A204.1 (cell line): ENCODE data around the gene IVL.

Experiments used
- FAIRE-seq: peaks from 2 replicates; lab custom pipeline; 2012; peaks lifted over from hg19 to GRCh38; lab: Jason Lieb, UNC

Gene IVL

DNA sequence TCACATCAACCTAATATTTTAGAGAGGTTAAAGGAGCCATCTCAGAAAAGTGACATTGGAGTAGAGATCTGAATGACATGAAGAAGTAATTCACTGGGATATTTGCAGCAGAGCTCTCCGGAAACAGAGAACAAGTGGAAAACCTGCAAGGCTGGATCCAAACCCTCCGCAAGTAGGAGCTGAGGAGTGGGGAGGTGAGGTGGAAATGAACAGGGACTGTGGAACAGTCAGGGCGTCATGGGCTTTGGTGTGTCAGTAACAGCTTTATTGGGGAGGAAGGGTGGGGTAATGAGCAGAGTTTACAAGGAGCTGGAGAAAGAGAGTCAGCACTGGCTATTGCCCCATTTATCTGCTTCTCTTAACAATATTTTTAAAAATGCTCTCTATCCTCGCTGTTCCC, 9.3 kb upstream of the IVL start:
- FAIRE-seq, result no peak

DNA sequence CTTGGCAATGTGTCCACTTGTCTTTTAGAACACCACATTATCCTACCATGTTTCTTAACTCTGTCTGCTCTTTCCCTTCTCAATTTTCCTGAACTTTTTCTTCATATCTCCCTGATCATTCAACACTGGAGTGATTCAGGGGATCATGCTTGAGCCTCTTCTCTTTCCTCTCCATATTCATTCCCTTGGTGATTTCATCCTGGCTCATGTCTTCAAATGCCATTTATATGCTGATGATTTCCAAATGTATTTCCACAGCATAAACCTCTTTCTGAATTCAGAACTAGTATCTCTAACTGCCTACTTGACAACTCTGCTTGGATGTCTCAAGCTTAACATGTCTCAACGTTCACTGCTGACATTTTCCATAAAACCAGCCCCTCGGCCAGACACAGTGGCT, 8.5 kb upstream of the IVL start:
- no peak for FAIRE-seq

DNA sequence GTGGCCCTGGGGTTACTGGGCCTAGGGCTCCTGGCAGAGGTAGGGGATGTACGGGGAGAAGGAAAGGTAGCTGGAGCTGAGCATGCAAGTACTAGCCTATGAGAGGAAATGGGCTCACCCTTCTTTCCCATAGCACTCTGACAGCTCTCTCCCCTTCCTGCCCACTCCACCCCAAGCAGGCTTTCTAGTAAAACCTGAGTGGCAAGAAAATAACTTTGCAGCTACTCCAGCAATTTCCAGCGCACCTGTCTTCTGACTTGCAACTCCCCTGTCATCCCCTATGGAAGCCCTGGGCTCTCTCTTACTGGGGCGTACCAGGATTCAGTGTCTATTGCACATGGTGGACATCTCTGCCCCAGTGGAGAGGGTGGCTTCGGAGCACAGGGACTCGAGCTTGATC, 6.7 kb upstream of the IVL start:
- no peak for FAIRE-seq

DNA sequence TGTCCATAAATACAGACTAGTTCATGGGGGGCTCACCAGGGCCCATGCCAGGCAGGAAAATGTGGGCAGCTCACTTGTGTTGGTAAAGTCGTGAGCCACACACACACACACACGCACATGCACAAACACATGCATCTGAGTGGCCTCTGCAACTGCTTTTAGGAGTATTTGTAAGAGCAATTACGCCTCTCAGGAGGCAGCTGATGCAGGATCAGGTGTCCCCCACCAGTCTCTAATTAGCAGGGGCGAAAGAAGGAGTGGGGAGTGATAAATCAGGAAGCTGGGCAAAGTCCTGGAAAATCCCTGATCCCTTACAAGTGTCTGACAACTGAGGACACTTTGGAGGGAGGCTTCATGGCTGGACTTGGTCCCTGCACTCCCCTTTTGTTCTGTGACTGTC, 5.7 kb upstream of the IVL start:
- no peak for FAIRE-seq

DNA sequence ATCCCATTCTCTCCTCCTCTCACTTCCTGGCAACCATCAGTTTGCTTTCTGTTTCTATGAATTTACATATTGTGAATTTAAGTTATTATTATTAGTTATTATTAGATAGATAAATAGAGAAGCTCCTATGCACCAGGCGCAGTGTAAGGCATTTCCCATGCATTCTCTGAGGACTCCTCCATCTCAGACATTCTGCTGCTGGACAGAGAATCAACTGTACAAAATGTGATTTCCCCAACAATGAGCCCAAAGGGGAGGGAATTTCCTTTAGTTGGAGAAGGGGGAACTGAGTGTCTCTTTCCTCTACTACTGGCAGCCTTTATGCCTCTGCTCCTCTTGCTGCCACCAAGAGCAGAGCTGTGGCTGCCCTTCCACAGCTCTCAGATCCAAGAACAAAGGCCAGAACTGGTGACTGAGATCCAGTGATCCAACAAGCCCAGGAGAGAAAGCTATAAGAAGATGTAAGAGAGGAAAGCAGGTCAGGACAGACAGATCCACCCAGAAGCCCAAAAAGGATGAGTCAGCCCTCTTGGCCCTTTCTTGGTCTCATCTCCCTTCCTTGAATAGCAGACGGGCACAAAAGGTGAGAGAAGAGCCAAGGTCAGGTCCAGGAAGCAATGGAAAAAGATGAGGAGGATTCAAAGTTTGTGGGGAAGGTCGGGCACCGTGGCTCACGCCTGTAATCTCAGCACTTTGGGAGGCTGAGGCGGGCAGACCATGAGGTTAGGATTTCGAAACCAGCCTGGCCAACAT, 3.5 kb upstream of the IVL start:
- no peak for FAIRE-seq

DNA sequence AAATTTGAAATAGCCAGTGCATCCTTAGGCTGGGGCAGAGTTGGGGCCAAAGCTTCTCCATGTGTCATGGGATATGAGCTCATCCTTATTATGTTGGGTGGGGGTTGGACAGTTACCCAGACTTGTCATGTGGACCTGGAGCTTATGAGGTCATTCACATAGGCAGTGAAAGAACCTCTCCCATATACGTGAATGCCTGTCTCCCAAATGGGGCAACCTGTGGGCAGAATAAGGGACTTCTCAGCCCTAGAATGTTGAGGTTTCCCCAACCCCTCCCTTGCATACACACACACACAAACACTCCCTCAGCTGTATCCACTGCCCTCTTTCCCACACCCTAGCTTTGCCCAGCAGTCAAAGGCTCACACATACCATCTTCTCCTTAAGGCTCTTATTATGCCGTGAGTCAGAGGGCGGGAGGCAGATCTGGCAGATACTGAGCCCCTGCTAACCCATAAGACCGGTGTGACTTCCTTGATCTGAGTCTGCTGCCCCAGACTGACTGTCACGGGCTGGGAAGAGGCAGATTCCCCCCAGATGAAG, 2.3 kb upstream of the IVL start:
- FAIRE-seq, result no peak

DNA sequence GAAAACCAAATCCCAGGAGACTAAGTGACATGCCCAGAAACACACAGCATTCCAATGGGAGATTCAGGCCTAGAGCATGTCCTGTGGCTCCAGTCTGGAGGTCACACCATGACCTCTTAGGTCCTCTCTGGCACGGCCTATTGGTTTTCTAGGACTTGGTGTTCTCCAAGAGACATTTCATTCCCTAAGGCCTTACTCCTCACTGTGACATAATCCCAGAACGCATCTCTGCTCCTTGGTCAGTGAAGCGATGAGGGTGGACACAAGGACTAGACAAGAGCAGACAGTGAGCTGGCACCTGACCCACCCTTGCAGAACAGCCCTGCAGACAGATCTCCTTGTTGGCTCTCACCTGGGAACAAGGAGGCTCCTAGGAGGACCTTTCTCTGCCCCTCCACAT, 860 bp downstream of the IVL start:
- no peak for FAIRE-seq

DNA sequence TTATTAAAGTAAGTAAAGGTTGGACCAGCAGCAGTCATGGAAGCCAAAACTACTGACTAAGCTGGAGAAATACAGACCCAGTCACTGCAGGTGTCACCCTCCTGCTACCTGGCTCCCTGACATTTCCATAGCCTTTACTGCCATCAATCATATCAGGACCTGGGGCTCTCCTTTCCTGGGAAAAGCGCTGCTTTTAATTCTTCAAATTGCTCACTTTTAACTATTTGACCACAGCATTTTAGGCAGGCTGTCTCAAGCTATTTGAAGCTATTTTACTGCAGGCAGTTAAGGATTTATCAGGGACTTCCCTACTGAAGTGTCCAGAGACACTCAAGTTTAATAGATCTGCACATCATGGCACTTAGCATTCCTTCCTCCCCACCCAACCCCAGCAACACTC, 4.1 kb downstream of the IVL start:
- FAIRE-seq, result no peak

DNA sequence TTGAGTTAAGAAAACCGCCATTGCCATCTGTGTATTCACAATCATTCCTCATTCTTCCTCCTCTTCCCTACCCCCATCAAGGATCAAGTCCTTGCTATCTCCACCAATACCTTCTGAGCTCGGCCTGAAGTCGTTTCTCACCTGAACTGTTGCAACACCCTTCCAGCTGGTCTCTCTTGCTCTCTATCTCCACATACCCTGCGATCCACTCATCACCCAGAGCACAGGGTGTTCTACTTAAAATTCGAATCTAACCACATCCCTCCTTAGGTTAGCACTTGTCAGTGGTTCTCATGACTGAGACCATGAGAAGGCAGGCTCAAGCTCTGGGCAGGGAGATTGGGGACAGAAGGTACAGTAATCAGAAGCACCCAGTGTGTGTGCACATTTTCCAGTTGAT, 4.6 kb downstream of the IVL start:
- FAIRE-seq, result no peak

DNA sequence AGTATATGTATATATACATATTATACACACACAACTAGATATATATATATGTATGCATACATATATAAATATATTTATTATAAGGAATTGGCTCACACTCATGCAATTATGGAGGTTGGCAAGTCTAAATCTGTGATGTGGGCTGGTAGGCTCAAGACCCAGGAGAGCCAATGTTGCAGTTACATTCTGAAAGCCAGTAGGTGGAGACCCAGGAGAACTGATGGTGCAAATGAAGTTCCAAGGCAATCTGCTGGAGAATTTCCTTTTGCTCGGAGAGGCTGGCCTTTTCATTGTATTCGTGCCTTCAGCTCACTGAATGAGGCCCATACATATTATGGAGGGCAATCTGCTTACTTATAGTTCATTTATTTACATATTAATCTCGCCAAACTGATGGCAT, 9.4 kb downstream of the IVL start:
- no peak for FAIRE-seq

DNA sequence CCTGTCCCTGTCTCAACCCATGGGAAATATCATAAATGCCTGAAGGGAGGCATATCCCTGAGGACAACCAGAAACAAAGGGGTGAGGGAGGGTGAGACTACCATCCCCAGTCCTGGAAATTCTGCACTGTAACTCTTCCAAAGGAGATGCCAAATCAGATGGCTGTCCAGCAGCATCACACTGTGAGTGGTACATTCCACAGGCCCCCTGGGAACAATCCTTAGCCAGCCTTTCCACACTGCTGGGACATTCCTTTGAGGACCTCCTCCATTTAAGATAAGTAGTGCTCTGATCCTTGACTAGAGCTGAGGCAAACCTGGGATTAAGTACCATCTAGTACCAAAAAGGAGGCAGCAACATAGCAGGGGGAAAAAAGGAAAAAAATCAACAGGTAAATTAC, 10.7 kb downstream of the IVL start:
- FAIRE-seq, result no peak

DNA sequence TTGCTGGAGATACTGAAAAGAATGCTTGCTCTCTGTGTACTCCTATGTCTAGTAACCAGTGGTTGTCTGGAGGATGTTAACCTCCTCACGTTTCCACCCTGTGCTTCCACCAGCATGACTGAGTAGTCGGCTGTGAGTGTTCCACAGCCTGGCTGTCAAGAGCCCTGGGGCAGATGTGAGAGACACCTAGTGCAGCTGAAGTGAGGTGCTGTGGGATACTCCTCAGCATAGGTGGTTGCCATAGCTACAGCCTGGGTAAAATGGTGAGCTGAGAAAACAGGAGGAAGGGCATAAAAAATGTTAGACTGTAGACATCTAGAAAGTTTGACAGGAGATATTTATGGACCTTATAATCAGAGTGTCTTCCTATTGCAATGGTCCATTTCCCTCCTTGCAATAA, 15.8 kb downstream of the IVL start:
- no peak for FAIRE-seq

DNA sequence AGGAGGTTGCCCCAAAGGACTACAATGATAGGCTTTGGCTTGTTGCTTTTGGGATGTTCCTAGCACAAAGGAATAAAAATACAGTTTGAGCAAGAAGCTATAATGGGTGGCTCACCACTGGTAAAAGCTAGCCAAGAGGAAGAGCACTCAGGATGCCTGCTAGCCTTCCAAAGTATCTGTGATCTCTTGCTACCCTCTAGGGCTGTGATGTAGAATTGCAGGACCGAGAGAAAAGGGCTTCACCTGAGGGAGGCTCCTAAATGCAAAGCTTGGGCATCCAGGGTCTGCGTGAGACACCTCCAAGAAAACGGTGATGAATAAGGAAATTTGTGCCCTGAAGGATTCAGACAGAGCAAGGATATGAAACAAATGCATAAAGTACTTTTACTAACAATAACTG, 17.7 kb downstream of the IVL start:
- FAIRE-seq, result no peak

DNA sequence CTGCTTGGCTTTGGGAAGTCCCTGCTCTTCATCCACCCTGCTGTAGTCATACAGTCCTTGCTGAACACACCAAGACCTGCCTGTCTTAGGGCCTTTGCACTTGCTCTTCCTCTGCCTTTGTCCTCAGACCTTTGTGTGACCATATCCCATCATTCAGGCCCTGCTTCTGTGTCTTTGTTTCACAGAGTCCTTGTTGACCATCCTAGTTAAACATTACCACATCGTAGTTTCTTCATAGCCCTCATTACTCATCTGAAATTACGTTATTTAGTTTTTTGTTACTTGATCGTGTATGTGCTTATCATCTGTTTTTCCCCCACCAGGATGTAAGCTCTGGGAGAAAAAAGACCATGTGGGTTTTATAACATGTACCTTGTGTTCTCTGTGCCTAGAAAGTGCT, 20.3 kb downstream of the IVL start:
- no peak for FAIRE-seq

DNA sequence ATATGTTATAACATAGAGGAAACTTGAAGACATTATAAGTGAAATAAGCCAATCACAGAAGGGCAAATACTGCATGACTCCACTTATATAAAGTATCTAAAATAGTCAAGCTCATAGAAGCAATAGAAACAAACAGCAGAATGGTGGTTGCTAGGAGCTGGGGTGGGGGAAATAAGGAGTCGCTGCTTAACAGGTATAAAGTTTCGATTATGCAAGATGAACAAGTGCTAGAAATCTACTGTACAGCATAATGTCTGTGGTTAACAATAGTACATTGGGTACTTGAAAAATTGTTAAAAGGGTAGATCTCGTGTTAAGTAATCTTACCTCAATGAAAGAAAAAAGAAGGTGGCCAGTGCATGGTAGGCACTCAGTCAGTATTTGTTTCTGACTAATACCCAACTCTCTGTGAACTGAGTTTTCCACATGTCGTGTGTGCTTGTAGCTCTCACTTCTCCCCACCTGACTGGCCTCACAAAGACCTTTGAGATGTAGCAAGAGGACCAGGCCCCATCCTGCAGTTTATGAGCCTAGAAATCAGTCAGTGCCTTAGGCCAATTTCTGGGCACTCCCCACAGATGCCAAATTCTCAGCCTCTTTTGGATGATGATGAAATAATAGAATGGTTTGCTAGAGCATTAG, 23.9 kb downstream of the IVL start:
- FAIRE-seq, result no peak

DNA sequence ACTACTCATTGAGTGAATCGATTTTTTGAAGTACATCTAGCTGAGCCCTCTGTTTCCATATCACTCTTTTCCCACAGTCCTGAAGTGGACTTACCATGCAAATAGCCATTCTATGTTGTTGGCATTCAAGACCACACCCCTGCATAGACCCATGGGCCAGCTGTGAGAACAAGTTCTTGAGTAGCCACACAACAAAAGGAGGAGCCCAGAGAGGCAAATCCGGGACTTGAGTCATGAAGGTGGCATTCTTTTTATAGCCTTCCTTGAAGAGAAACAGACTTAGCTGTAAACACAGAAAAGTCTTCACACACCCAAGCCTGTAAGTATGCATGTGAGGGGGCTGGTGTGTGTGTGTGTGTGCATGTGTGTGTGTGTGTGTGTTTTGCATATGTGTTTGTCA, 24.9 kb downstream of the IVL start:
- no peak for FAIRE-seq

DNA sequence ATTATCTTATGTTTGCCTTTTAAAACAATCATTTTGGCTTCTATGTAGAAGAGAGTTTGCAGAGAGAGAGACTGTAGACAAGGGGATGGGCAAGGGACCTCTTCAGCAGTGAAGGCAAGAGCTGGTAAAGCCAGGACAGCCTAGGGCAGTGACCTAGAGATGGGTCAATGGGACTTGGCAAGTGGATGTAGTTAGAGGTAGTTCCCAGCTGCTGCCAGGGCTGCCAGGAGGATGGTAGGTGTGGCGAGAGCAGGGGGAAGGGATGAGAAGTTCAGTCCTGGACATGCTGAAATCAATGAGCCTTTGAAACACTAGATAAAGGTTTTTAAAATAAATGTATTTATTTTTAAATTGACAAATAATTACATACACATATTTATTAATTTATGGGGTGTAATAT, 32.3 kb downstream of the IVL start:
- FAIRE-seq, result no peak

DNA sequence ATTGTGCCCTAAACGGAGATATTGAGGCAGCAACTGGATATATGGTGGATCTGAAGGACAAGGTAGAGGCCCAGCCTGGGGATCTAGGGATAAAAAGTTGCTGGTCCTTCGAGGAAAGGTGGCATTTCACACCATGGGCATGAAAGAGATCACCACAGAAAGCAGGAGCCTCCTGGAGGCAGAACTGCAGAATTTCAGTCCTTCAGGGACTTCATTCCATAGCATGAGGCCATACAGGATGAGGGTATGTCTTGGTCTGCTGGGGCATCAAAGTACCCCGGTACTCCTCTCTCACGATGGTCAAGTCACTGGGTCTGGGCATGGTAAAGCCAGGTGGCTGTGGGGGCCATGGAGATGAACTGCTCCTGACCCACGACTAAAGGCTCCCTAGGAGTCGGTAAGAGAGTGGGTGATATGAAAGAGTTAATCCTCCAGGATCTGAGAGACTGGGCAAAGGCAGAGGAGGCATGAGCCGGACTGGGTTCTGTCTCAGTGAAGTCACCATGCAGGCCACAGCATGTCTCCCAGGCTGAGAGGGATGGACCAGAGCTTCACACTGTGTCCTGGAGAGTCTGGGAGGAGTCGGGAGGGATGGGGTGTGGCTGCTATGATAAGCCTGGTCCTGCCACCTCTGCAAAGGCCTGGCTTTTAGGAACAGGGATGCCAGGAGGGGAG, 32.8 kb downstream of the IVL start:
- FAIRE-seq, result no peak

DNA sequence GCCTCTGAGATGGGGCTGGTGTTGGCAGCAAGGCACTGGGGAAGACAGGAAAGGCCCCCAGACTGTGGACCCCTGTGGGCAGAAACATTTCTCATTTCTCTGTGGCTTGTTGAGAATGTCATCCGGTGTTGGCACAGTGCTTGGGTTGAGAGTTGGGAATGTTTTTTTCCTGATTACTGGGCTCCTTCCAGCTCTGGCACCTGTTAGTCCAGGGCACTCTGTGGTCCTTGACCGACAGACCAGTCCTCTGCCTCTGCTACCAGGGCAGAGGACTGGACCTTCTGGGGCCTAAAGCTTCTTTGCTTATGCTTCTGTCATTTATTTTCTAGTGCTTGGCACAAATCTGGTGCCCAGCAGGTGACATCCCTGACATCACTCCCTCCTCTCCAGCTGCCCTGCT, 33.8 kb downstream of the IVL start:
- FAIRE-seq, result no peak

DNA sequence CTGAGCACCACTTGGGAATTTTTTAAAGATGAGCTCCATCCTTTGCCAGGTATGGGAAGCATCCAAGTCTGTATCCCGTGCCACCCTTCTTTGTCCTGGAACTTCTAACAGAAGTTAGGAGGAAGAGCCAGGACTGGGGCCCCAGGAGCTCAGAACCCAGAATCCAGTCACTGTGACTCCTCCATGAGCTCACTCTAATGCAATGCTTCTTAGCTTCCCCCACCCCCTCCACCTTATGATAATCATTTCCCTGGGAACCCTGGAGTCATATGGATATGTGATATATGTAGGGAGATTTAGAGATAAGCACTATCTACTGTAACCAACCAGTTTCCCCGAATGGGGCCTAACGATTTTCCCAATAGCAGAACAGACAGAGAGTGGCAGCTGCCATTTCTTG, 37.9 kb downstream of the IVL start:
- no peak for FAIRE-seq

DNA sequence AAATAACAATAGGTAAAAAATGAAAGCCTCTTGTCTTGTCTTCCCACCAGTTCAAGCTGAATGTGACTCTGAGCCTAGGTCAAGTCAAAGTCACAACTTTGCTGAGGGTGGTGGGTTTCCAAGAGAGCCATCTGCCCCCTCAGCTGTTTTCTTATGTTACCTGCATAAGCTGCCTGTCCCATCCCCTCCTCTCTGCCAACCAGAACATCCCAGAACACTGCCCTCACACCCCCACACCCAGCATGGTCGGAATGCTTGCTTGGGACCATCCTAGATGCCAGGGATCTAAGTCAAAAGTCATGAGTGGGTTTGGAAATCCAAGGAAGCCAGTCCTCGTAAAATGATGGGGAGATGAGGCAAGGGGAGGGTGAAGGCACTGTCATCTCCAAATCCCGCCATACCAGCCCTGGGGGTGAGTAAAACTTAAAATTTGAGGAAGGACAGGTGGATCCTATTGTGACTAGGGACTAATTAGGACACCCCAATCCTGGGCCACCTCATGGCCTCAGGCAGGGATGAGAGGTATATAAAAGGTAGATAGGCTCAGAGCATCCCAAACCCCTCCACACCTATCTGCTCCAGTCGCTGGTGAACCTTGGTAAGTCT, 38.4 kb downstream of the IVL start, which contains the start of gene SPRR5:
Gene SPRR5, plus strand, starts transcription at position 556 of the 606 bp plus-strand sequence. CDS start 1,349 bp downstream, outside the sequence.
- FAIRE-seq, result no peak

DNA sequence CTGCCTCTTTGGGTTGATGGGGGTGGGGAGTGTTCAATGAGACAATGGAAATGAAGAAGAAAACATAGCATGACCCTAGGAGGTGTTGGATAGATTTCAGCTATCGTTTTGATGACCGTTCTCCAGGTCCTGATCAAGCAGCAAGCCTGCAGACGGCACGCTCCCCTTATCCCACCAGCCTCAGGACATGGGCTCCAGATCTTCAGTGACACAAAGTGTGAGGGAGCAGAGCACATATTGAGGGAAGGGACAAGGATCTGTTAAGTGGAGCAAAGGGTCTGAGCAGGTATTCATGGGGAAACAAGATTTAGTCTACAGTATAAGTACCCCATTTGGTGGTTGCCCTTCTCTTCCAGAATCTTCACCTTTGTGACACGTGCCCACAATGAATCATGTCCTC, 43.4 kb downstream of the IVL start:
- no peak for FAIRE-seq

DNA sequence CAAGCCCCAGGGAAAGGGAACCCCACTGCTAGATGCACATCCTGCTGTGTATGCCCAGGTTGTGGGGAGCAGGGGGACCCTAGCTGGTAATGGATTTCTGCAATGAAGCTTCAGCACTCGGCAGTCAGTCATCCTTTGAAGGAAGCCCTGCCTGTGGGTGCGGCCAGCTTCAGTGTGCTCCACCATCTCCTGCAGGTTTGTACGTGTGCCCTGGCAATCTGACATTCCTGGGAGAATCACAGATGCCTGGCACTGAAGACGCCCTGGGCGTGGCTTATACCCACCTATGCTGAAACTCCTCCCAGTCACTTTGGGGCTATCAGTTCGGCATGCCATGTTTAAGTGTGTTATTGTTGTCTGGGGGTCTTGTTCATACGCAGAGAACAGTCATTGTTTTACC, 45.4 kb downstream of the IVL start:
- no peak for FAIRE-seq
